Sigmoid colon (tissue), 7 donors: ENCODE results near the gene CYFIP2. TPM values are rescaled to one million over a fixed set of nuclear protein-coding genes. Genes with fewer than 3 reads are reported as not detected.
"Not testable (repeated sequence)": the region's sequence is repeated elsewhere in the genome, so short reads cannot be mapped to it uniquely, and the experiment has no call there.

Source experiments
- DNase-seq: peaks from one replicate; pipeline ENCODE4 v3.0.0-alpha.2; 2019
- H3K27ac ChIP-seq, 4 donors: fragments of 200-600 bp; sonication (generic); one replicate each; pipeline ENCODE4 v1.5.1; 2016 to 2019; ENCODE audit warnings: mild to moderate bottlenecking in 1 of 4
- H3K27me3 ChIP-seq, 3 donors: fragments of 200-600 bp; sonication (generic); one replicate each; pipeline ENCODE4 v1.5.1; 2019; ENCODE audit warnings: mild to moderate bottlenecking in 1 of 3
- H3K36me3 ChIP-seq, 4 donors: fragments of 200-600 bp; sonication (generic); one replicate each; pipeline ENCODE4 v1.5.1; 2016 to 2019
- H3K4me1 ChIP-seq, 4 donors: fragments of 200-600 bp; sonication (generic); one replicate each; pipeline ENCODE4 v1.5.1; 2017 to 2019
- H3K4me3 ChIP-seq, 4 donors: fragments of 200-600 bp; sonication (generic); one replicate each; pipeline ENCODE4 v1.5.1; 2017 to 2019; ENCODE audit warnings: mild to moderate bottlenecking in 2 of 4, moderate library complexity in 1 of 4
- H3K9me3 ChIP-seq, 4 donors: fragments of 200-600 bp in 3 of 4; sonication (generic) in 3 of 4; one replicate each; pipeline versions ENCODE4 v1.5.1 to v1.6.1; 2013 to 2019
- CTCF ChIP-seq, 4 experiments: fragments of 450-650 bp in 3 of 4; fragments of 200-600 bp in 1 of 4; IDR thresholded peaks; one replicate each; pipeline ENCODE4 v1.5.1; 2016 to 2019; ENCODE audit warnings: antibody characterized with exemption in 4 of 4, mild to moderate bottlenecking in 3 of 4, moderate library complexity in 2 of 4
- EP300 ChIP-seq, 4 donors: sonication (generic); formaldehyde crosslinking; IDR thresholded peaks; one replicate each; pipeline ENCODE4 v1.6.1; 2017; ENCODE audit warnings: antibody characterized with exemption in 4 of 4
- POLR2A ChIP-seq, 2 donors: fragments of 450-650 bp; IDR thresholded peaks; one replicate each; pipeline ENCODE4 v1.6.1; 2016; ENCODE audit warnings: antibody characterized with exemption in 2 of 2, mild to moderate bottlenecking in 2 of 2, moderate library complexity in 2 of 2
- POLR2AphosphoS5 ChIP-seq, 4 donors: sonication (generic); formaldehyde crosslinking; IDR thresholded peaks; one replicate each; pipeline ENCODE4 v1.6.1; 2017; ENCODE audit warnings: antibody characterized with exemption in 4 of 4
- WGBS, 2 donors: extraction: QIAGEN DNeasy Blood & Tissue Kit; methylation state at CpG; one replicate each; pipeline ENCODE4 v1.1.7; 2013; 5-methylcytosine and 5-hydroxymethylcytosine counted together
- intact Hi-C: fragments of 100-400 bp; cut with DNase I; formaldehyde crosslinking; loops from one replicate; pipeline ENCODE4 v1.15.1; 2023
- polyA plus RNA-seq, 3 donors: library from polyadenylated mRNA; stranded (reverse); fragments of 200-250 nt; gene quantifications; one replicate each; pipeline ENCODE4 v1.2.3, GENCODE V29; 2013
- total RNA-seq, 4 donors: library from RNA; depleted of rRNA; stranded (reverse); fragments of >200 nt; gene quantifications; one replicate each; pipeline ENCODE4 v1.1.0, GENCODE V29; 2016
- donor health status: healthy with polysubstance abuse.
- donor health status: Bipolar disorder and iron deficiency.
- donor health status: healthy.

The CYFIP2 gene
- total and polyA plus RNA-seq, 7 donors = 4.8 to 38.1 (median 27.5) TPM

- H3K27ac ChIP-seq = no peak overlapping the region
- TF ChIP-seq CTCF (IDR thresholded peaks at IDR 0.05) = no peak
- no peak for TF ChIP-seq POLR2A (IDR thresholded peaks at IDR 0.05)
- TF ChIP-seq POLR2AphosphoS5 (IDR thresholded peaks at IDR 0.05) = no peak
- TF ChIP-seq EP300 (IDR thresholded peaks at IDR 0.05) = no peak
- no peaks in the 10 kb centered on the region for H3K36me3 ChIP-seq
- no peak for DNase-seq
- WGBS, 2 donors = 78 to 85% methylated on average over 6 of the region's 6 CpGs
- H3K4me1 ChIP-seq = no peaks in the 10 kb centered on the region
- H3K27me3 ChIP-seq = no peaks in the 10 kb centered on the region
- intact Hi-C loops = no loop called here
- H3K9me3 ChIP-seq = no peaks in the 10 kb centered on the region
- no peak overlapping the region for H3K4me3 ChIP-seq
Measured at GRCh38 chr5:157232706-157233105, 33.2 kb upstream of the CYFIP2 start.

- Histone ChIP-seq H3K36me3 (no peaks in the 10 kb centered on the region), H3K9me3 (no peaks in the 10 kb centered on the region), H3K4me3 (no peak overlapping the region), H3K27ac (no peak overlapping the region), H3K4me1 (no peaks in the 10 kb centered on the region), H3K27me3 (no peaks in the 10 kb centered on the region)
- DNase-seq = no peak
- intact Hi-C loops = no loop called here
- TF ChIP-seq CTCF (IDR thresholded peaks at IDR 0.05) (no peak), POLR2A (IDR thresholded peaks at IDR 0.05) (no peak), POLR2AphosphoS5 (IDR thresholded peaks at IDR 0.05) (no peak), EP300 (IDR thresholded peaks at IDR 0.05) (no peak)
- WGBS, 2 donors = 84 to 93% methylated on average over 3 of the region's 3 CpGs
Measured at GRCh38 chr5:157233515-157233914, 32.4 kb upstream of the CYFIP2 start.

DNA sequence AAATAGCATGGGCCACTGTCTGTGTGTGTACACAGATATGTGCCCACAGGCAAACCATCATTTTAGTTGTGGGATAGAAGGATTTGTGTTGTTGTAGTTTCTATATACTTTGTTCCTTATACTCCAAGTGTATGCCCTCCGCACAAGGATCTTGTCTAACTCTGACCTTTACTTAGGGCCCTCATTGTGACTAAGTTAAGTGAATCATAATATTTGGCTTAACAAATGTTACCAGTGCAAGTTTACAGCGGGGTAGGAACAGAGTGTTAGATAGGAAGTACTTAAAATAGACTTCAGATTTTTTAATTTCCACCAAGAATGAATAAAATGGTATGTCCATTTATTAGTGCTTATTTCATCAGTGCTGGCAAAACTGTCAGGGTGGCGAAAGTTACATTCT is 29.5 kb upstream of the CYFIP2 start:
- Histone ChIP-seq H3K4me1 (no peaks in the 10 kb centered on the region), H3K27ac (no peak overlapping the region), H3K4me3 (no peak overlapping the region), H3K9me3 (no peaks in the 10 kb centered on the region), H3K27me3 (no peaks in the 10 kb centered on the region), H3K36me3 (no peaks in the 10 kb centered on the region)
- intact Hi-C loops = no loop called here
- WGBS, 2 donors = 92 to 94% methylated on average over 3 of the region's 3 CpGs
- TF ChIP-seq POLR2A (IDR thresholded peaks at IDR 0.05) (no peak), CTCF (IDR thresholded peaks at IDR 0.05) (no peak), POLR2AphosphoS5 (IDR thresholded peaks at IDR 0.05) (no peak), EP300 (IDR thresholded peaks at IDR 0.05) (no peak)
- DNase-seq = no peak

DNA sequence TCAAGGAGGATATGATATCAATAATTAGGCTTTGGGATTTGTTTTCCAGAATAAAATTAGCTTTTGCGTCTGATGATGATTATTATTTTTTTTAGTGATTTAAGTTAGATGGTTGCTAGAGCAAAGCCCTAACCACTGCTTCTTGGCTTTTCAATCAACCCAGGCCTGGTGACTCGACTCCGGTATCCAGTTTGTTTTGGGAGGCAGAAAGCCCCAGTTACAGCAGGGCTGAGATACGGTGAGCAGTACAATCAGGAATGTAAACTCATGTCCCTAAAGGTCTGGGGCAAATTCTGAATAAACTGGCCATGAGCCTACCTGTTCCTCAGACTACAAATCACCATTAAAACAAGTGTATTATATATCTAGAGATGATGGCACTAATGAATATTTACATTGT is 24.4 kb upstream of the CYFIP2 start:
- intact Hi-C loops = no loop called here
- 92 to 93% methylated on average over 4 of the region's 4 CpGs for WGBS, 2 donors

DNA sequence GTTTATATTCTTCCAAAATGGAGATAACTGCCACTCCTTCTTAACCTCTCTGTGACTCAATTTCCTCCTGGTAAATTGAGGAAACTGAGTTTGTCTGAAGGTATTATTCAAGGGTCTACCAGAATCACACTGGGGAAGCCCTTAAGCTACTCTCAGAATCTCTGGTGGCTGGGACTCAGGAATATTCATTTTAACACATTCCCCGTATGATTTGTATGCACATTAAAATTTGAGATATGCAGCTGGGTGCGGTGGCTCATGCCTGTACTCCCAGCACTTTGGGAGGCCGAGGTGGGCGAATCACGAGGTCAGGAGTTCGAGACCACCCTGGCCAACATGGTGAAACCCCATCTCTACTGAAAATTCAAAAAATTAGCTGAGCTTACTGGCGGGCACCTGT is 21.2 kb upstream of the CYFIP2 start:
- 74 to 82% methylated on average over 7 of the region's 7 CpGs for WGBS, 2 donors
- DNase-seq, H3K4me3 ChIP-seq, H3K36me3 ChIP-seq, H3K27ac ChIP-seq, intact Hi-C loops, H3K27me3 ChIP-seq, H3K4me1 ChIP-seq, H3K9me3 ChIP-seq: not testable (repeated sequence)

More for the DNA sequence above, 24.4 kb upstream of the CYFIP2 start:
- no peak for TF ChIP-seq POLR2A (IDR thresholded peaks at IDR 0.05)
- TF ChIP-seq CTCF (IDR thresholded peaks at IDR 0.05) = no peak
- no peak for TF ChIP-seq POLR2AphosphoS5 (IDR thresholded peaks at IDR 0.05)
- TF ChIP-seq EP300 (IDR thresholded peaks at IDR 0.05) = no peak
- H3K27me3 ChIP-seq = no peaks in the 10 kb centered on the region
- H3K4me3 ChIP-seq = no peak overlapping the region
- no peaks in the 10 kb centered on the region for H3K36me3 ChIP-seq
- DNase-seq = no peak
- no peaks in the 10 kb centered on the region for H3K4me1 ChIP-seq
- no peaks in the 10 kb centered on the region for H3K9me3 ChIP-seq
- no peak overlapping the region for H3K27ac ChIP-seq
